SU-DHL-6 (cell line): Measurements from ENCODE around the gene PHTF2.

Experiments used
- EZH2phosphoT487 ChIP-seq: fragments of 200-600 bp; sonication (generic), shearing (Covaris generic); conservative IDR thresholded peaks from 2 replicates; pipeline ENCODE4 v1.6.1; 2018; ENCODE audit warnings: mild to moderate bottlenecking, antibody characterized with exemption, low read length, moderate library complexity, mixed read lengths
- TF ChIP-seq, protein P1 (sequence below): fragments of 200-600 bp; sonication (generic); IDR thresholded peaks from one replicate; pipeline ENCODE4 v1.5.1; 2017; ENCODE audit warnings: antibody characterized with exemption, mild to moderate bottlenecking, low read length, moderate library complexity; ENCODE audit not compliant: insufficient read depth, poor library complexity, severe bottlenecking

DNA sequence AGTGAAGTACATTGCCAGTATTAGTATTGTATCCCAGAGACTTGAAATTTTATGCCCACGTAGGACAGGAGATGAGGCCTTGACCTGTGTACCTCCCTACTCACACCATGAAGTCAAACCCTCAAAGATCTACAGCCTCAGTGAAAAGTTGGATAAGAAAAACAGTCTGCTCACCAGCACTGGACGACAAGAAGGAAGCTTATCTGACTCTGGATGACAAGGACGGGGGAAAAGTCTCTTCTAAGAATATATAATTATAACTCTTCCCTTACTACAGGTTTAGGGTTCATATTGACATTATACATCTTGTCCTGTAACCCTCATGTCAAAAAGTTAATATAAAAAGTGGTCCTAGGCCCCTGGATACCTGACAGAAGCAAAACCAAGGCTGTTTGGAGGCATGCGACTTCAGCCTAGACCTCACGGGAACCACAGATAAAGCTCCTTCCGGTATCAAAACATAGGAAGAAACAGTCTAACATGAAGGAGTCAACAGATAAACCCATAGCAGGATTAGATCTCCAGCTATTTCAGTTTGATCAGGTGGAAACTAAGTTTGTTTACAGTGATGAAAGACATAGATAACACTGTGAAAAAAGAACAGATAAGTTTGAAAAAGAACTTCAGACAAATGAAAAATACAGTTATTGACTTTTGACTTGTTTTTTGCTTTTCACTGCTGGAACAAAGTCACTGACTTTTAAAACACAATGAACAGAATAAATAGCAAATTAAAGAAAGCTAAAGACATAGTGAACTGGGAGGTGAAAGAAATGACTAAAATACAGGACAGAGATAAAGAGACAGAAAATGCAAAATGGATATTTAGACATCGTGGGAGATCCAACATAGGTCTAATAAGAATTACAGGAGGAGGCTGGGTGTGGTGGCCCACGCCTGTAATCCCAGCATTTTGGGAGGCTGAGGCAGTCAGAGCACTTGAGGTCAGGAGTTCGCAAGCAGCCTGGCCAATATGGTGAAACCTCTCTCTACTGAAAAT lies 145.9 kb downstream of the PHTF2 start:
- TF ChIP-seq EZH2phosphoT487 = no peak
- TF ChIP-seq, protein P1, sequence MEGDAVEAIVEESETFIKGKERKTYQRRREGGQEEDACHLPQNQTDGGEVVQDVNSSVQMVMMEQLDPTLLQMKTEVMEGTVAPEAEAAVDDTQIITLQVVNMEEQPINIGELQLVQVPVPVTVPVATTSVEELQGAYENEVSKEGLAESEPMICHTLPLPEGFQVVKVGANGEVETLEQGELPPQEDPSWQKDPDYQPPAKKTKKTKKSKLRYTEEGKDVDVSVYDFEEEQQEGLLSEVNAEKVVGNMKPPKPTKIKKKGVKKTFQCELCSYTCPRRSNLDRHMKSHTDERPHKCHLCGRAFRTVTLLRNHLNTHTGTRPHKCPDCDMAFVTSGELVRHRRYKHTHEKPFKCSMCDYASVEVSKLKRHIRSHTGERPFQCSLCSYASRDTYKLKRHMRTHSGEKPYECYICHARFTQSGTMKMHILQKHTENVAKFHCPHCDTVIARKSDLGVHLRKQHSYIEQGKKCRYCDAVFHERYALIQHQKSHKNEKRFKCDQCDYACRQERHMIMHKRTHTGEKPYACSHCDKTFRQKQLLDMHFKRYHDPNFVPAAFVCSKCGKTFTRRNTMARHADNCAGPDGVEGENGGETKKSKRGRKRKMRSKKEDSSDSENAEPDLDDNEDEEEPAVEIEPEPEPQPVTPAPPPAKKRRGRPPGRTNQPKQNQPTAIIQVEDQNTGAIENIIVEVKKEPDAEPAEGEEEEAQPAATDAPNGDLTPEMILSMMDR = no peak
